Measurements from ENCODE around the gene SGF29. TPM values are rescaled to one million over a fixed set of nuclear protein-coding genes. Genes with fewer than 3 reads are reported as not detected.
"Not testable (repeated sequence)": the region's sequence is repeated elsewhere in the genome, so short reads cannot be mapped to it uniquely, and the experiment has no call there.

SGF29 gene
- polyA plus RNA-seq, 3 donors: 14.0 to 24.3 (median 18.8) TPM

DNA sequence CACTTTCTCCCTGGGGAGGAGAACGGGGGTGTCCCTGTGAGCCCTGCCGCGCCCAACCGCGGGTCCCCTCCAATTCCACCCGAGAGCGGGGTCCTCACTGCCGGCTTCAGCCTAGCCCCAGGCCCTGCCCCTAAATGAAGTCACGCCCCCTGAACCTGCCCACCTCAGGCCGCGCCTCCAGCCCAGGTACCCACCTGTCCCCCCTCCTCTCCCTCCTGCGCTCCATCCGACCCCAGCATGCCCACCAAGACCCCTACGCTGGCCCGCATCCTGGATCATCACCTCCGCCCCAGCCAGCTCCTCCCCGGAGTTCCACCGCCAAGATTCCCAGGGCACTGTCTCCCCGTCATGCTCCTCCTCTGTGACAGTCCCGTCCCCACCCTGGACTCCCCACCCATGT is 47.2 kb downstream of the SGF29 start:
- H4K20me1 ChIP-seq (ENCODE audit: insufficient read depth, low read length); H3K9me3 Mint-ChIP-seq; H3K9ac ChIP-seq (ENCODE audit: insufficient read depth, low read length, poor library complexity, severe bottlenecking); H3K27ac ChIP-seq (ENCODE audit: low read depth in 1 of 2, low read length in 2 of 2); DNase-seq; H3K27ac Mint-ChIP-seq; H3K79me2 ChIP-seq (ENCODE audit: insufficient read depth, low read length); H3K27me3 Mint-ChIP-seq (ENCODE audit: low read depth in 3 of 3); H3K9me3 ChIP-seq (replicated peaks in 1 of 2; ENCODE audit: control insufficient read depth in 1 of 2, insufficient read depth in 1 of 2, low read length in 2 of 2); H3K4me3 Mint-ChIP-seq; H3K27me3 ChIP-seq (ENCODE audit: control insufficient read depth in 2 of 2, insufficient read depth in 2 of 2, low read length in 2 of 2); H3K4me2 ChIP-seq (replicated peaks; ENCODE audit: extremely low read depth, low read length, poor library complexity, severe bottlenecking); intact Hi-C loops (cut with micrococcal nuclease); H3K4me3 ChIP-seq (replicated peaks in 1 of 3; ENCODE audit: low read depth in 2 of 3, low read length in 3 of 3); H2AFZ ChIP-seq (ENCODE audit: insufficient read depth, low read depth, low read length, poor library complexity, severe bottlenecking): not testable (repeated sequence)
- WGBS (ENCODE audit: insufficient coverage): 31% methylated on average over 2 of the region's 20 CpGs
- Mint-ChIP-seq H3K4me1 (peaks cover 27% of the 10 kb centered on the region), H3K36me3 (peaks cover 24 to 29% of the 10 kb centered on the region in 2 donors)
- Histone ChIP-seq H3K36me3 (replicated peaks in 1 of 2; ENCODE audit: control insufficient read depth in 1 of 2, insufficient read depth in 2 of 2, low read length in 2 of 2) (peaks cover 9 to 12% of the 10 kb centered on the region in 2 donors), H3K4me1 (ENCODE audit: control insufficient read depth in 1 of 2, insufficient read depth in 2 of 2, low read length in 2 of 2) (peaks cover 21 to 22% of the 10 kb centered on the region in 2 donors)

DNA sequence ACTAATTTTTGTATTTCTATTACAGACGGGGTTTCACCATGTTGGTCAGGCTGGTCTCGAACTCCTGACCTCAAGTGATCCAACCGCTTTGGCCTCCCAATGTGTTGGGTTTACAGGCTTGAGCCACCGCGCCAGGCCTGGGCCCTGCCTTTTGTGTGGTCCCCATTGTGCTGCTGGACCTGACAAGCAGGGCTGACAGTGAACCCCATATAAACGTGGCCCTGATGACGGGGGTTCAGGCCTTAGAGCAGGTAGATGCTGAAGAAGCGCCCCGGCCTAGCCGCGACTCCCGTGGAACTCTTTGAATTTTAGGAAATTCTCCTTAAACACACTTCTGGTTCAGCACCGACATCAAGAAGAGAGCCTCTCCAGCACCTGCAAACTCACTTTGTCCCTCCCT is 47.9 kb downstream of the SGF29 start:
- Mint-ChIP-seq H3K4me1 (peaks cover 23% of the 10 kb centered on the region), H3K36me3 (peaks cover 29 to 36% of the 10 kb centered on the region in 2 donors)
- H3K27me3 Mint-ChIP-seq (ENCODE audit: low read depth in 3 of 3); H3K79me2 ChIP-seq (ENCODE audit: insufficient read depth, low read length); H3K27ac Mint-ChIP-seq; H3K27ac ChIP-seq (ENCODE audit: low read depth in 1 of 2, low read length in 2 of 2); H3K27me3 ChIP-seq (ENCODE audit: control insufficient read depth in 2 of 2, insufficient read depth in 2 of 2, low read length in 2 of 2); H3K4me3 Mint-ChIP-seq; H3K4me2 ChIP-seq (replicated peaks; ENCODE audit: extremely low read depth, low read length, poor library complexity, severe bottlenecking); H3K4me3 ChIP-seq (replicated peaks in 1 of 3; ENCODE audit: low read depth in 2 of 3, low read length in 3 of 3); intact Hi-C loops (cut with micrococcal nuclease); H3K9me3 Mint-ChIP-seq; H3K9me3 ChIP-seq (replicated peaks in 1 of 2; ENCODE audit: control insufficient read depth in 1 of 2, insufficient read depth in 1 of 2, low read length in 2 of 2); H4K20me1 ChIP-seq (ENCODE audit: insufficient read depth, low read length); H3K9ac ChIP-seq (ENCODE audit: insufficient read depth, low read length, poor library complexity, severe bottlenecking); H2AFZ ChIP-seq (ENCODE audit: insufficient read depth, low read depth, low read length, poor library complexity, severe bottlenecking); DNase-seq: not testable (repeated sequence)
- 98% methylated on average over 9 of the region's 13 CpGs for WGBS (ENCODE audit: insufficient coverage)
- Histone ChIP-seq H3K4me1 (ENCODE audit: control insufficient read depth in 1 of 2, insufficient read depth in 2 of 2, low read length in 2 of 2) (peaks cover 17 to 18% of the 10 kb centered on the region in 2 donors), H3K36me3 (replicated peaks in 1 of 2; ENCODE audit: control insufficient read depth in 1 of 2, insufficient read depth in 2 of 2, low read length in 2 of 2) (peaks cover 13 to 19% of the 10 kb centered on the region in 2 donors)

DNA sequence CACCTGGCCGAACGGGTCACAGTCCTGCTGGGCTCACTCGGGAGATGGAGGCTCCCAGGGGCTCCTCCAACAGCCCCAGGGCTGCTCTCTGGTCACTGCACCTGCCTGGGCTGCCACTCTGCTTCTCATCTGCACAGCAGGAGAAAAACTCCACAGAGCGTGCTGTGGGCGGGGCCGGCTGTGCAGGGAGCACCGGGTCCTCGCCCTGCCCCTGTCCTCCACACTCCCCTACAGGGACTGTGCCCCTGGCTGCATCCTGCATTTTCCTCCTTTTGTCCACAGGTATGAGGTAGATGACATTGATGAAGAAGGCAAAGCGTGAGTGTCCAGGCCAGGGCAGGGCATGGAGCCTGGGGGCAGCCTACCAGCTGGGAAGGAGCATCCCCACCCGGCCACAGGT is 48.3 kb downstream of the SGF29 start:
- H3K4me2 ChIP-seq (replicated peaks; ENCODE audit: extremely low read depth, low read length, poor library complexity, severe bottlenecking); intact Hi-C loops (cut with micrococcal nuclease); H3K9me3 Mint-ChIP-seq; H3K27ac ChIP-seq (ENCODE audit: low read depth in 1 of 2, low read length in 2 of 2); H3K27me3 Mint-ChIP-seq (ENCODE audit: low read depth in 3 of 3); H2AFZ ChIP-seq (ENCODE audit: insufficient read depth, low read depth, low read length, poor library complexity, severe bottlenecking); H3K9me3 ChIP-seq (replicated peaks in 1 of 2; ENCODE audit: control insufficient read depth in 1 of 2, insufficient read depth in 1 of 2, low read length in 2 of 2); DNase-seq; H3K27me3 ChIP-seq (ENCODE audit: control insufficient read depth in 2 of 2, insufficient read depth in 2 of 2, low read length in 2 of 2); H3K9ac ChIP-seq (ENCODE audit: insufficient read depth, low read length, poor library complexity, severe bottlenecking); H3K79me2 ChIP-seq (ENCODE audit: insufficient read depth, low read length); H3K4me3 ChIP-seq (replicated peaks in 1 of 3; ENCODE audit: low read depth in 2 of 3, low read length in 3 of 3); H3K27ac Mint-ChIP-seq; H3K4me3 Mint-ChIP-seq; H4K20me1 ChIP-seq (ENCODE audit: insufficient read depth, low read length): not testable (repeated sequence)
- peaks cover 34 to 40% of the 10 kb centered on the region in 2 donors for H3K36me3 Mint-ChIP-seq
- H3K4me1 ChIP-seq (ENCODE audit: control insufficient read depth in 1 of 2, insufficient read depth in 2 of 2, low read length in 2 of 2): peaks cover 12 to 13% of the 10 kb centered on the region in 2 donors
- H3K36me3 ChIP-seq (replicated peaks in 1 of 2; ENCODE audit: control insufficient read depth in 1 of 2, insufficient read depth in 2 of 2, low read length in 2 of 2): peaks cover 17 to 23% of the 10 kb centered on the region in 2 donors
- WGBS (ENCODE audit: insufficient coverage): no CpG with 5 or more reads among the region's 10 CpGs
- H3K4me1 Mint-ChIP-seq: peaks cover 19% of the 10 kb centered on the region

All from CD14-positive monocyte (primary cell).